SK-N-SH (cell line): ENCODE results near the gene ZNF836. TPM values are rescaled to one million over a fixed set of nuclear protein-coding genes. Genes with fewer than 3 reads are reported as not detected.

ENCODE experiments used
- CHD2 ChIP-seq: fragments of 150-350 bp; IDR thresholded peaks from 2 replicates; pipeline ENCODE4 v1.6.1; 2018; ENCODE audit warnings: low read length; ENCODE audit not compliant: partially characterized antibody
- EZH2phosphoT487 ChIP-seq: fragments of 200-600 bp; sonication (generic); IDR thresholded peaks from 2 replicates; pipeline ENCODE4 v1.6.1; 2017; ENCODE audit warnings: low read depth, mixed run types, mild to moderate bottlenecking, antibody characterized with exemption, moderate library complexity, borderline replicate concordance
- FOSL2 ChIP-seq: IDR thresholded peaks from 2 replicates; pipeline ENCODE4 v1.4.0; 2012; ENCODE audit warnings: low read depth, mild to moderate bottlenecking, moderate library complexity, borderline replicate concordance
- FOXJ3 ChIP-seq: sonication (generic); formaldehyde crosslinking; IDR thresholded peaks from 2 replicates; pipeline ENCODE4 v1.5.1; 2020; ENCODE audit warnings: mild to moderate bottlenecking, missing genetic modification reagents
- FOXM1 ChIP-seq: IDR thresholded peaks from 2 replicates; pipeline ENCODE4 v1.4.0; 2012; ENCODE audit warnings: low read depth, mild to moderate bottlenecking
- GABPA ChIP-seq: IDR thresholded peaks from 2 replicates; pipeline ENCODE4 v1.4.0; 2012; ENCODE audit warnings: low read depth, mild to moderate bottlenecking
- GATA2 ChIP-seq: sonication (generic); formaldehyde crosslinking; IDR thresholded peaks from 2 replicates; pipeline ENCODE4 v1.5.0; 2020; ENCODE audit warnings: mild to moderate bottlenecking, missing genetic modification reagents
- IRF3 ChIP-seq: fragments of 150-350 bp; IDR thresholded peaks from 2 replicates; pipeline ENCODE4 v1.6.1; 2016; ENCODE audit warnings: mild to moderate bottlenecking, low read depth, low read length
- JUND ChIP-seq: IDR thresholded peaks from 2 replicates; pipeline ENCODE4 v1.4.0; 2012
- MEF2A ChIP-seq: IDR thresholded peaks from 2 replicates; pipeline ENCODE4 v1.4.0; 2012; ENCODE audit warnings: low read depth, borderline replicate concordance
- NFIC ChIP-seq: IDR thresholded peaks from 2 replicates; pipeline ENCODE4 v1.4.0; 2012; ENCODE audit warnings: borderline replicate concordance
- NRF1 ChIP-seq: IDR thresholded peaks from 2 replicates; pipeline ENCODE4 v1.6.1; 2012; ENCODE audit warnings: low read depth, mild to moderate bottlenecking, low read length
- PBX3 ChIP-seq: IDR thresholded peaks from 2 replicates; pipeline ENCODE4; 2012
- RAD21 ChIP-seq: IDR thresholded peaks from 2 replicates; pipeline ENCODE4 v1.6.1; 2012; ENCODE audit warnings: mild to moderate bottlenecking, low read length
- RXRA ChIP-seq: IDR thresholded peaks from 2 replicates; pipeline ENCODE4 v1.4.0; 2012; ENCODE audit warnings: low read depth, mild to moderate bottlenecking, borderline replicate concordance
- TAF1 ChIP-seq: IDR thresholded peaks from 2 replicates; pipeline ENCODE4 v1.6.1; 2012; ENCODE audit warnings: low read depth, mild to moderate bottlenecking, low read length, moderate library complexity, borderline replicate concordance
- YY1 ChIP-seq: IDR thresholded peaks from 2 replicates; pipeline ENCODE4 v1.4.0; 2012; ENCODE audit warnings: low read depth, mild to moderate bottlenecking
- polyA plus RNA-seq, 3 experiments: library from polyadenylated mRNA; depleted of rRNA; stranded (reverse); fragments of >200 nt; gene quantifications; 2 replicates each; pipeline ENCODE4 v1.2.3, GENCODE V29; 2012
- TF ChIP-seq, protein P1 (sequence below): IDR thresholded peaks from 2 replicates; pipeline ENCODE4 v1.4.0; 2012; ENCODE audit warnings: low read depth, borderline replicate concordance

The ZNF836 gene
- polyA plus RNA-seq, 1 of the 3 experiments (the other 2 are of a cell fraction), result 2.3 TPM

- no peak; the same call in 1 of the 2 replicates for TF ChIP-seq JUND
- TF ChIP-seq PBX3, result peak; percentile 81
- peak; percentile 87 for TF ChIP-seq CHD2
- peak; percentile 90 for TF ChIP-seq TAF1
- 0 out of 2 replicates have a peak, but pooled peaks have one; percentile 60 for TF ChIP-seq FOXJ3 (CRISPR knock-in tag)
- TF ChIP-seq, protein P1, sequence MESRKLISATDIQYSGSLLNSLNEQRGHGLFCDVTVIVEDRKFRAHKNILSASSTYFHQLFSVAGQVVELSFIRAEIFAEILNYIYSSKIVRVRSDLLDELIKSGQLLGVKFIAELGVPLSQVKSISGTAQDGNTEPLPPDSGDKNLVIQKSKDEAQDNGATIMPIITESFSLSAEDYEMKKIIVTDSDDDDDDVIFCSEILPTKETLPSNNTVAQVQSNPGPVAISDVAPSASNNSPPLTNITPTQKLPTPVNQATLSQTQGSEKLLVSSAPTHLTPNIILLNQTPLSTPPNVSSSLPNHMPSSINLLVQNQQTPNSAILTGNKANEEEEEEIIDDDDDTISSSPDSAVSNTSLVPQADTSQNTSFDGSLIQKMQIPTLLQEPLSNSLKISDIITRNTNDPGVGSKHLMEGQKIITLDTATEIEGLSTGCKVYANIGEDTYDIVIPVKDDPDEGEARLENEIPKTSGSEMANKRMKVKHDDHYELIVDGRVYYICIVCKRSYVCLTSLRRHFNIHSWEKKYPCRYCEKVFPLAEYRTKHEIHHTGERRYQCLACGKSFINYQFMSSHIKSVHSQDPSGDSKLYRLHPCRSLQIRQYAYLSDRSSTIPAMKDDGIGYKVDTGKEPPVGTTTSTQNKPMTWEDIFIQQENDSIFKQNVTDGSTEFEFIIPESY, result peak; percentile 37; the same call in 1 of the 2 replicates
- TF ChIP-seq GATA2 (CRISPR knock-in tag), result peak; percentile 68
- no peak for TF ChIP-seq RAD21
- TF ChIP-seq NRF1, result no peak
- TF ChIP-seq IRF3, result peak; percentile 66
- TF ChIP-seq RXRA, result no peak
- no peak for TF ChIP-seq FOXM1
- TF ChIP-seq GABPA, result peak; percentile 82
- no peak for TF ChIP-seq FOSL2
- TF ChIP-seq EZH2phosphoT487, result no peak
- TF ChIP-seq NFIC, result no peak
- peak; percentile 95 for TF ChIP-seq YY1
- TF ChIP-seq MEF2A, result no peak
- TF ChIP-seq, all 33 proteins: peak for 15
Observed at GRCh38 chr19:52189735-52190486, 18.5 kb upstream of the ZNF836 start, which contains the start of gene PPP2R1A (continued).
